Activated T-helper 1 cell treated with Interleukin-2 at 50 U/mL for 16 hours (primary cell): ENCODE data around the gene BRI3.

ENCODE experiments used
- DNase-seq: peaks from one replicate; pipeline ENCODE4 v3.0.0-alpha.2; 2020; ENCODE audit warnings: low read depth

Gene BRI3

GRCh38 chr7:98252425-98253054, 28.9 kb upstream of the BRI3 start:
- no peak for DNase-seq

GRCh38 chr7:98254516-98254915, 27.0 kb upstream of the BRI3 start:
- no peak for DNase-seq

- no peak for DNase-seq
Observed at GRCh38 chr7:98254951-98255610, 26.4 kb upstream of the BRI3 start.

GRCh38 chr7:98256431-98256830, 25.1 kb upstream of the BRI3 start:
- DNase-seq = no peak

- DNase-seq = no peak
Observed at GRCh38 chr7:98257701-98258100, 23.8 kb upstream of the BRI3 start.

- no peak for DNase-seq
Observed at GRCh38 chr7:98265841-98266271, 15.6 kb upstream of the BRI3 start.

- DNase-seq = no peak
Observed at GRCh38 chr7:98266840-98267239, 14.6 kb upstream of the BRI3 start.

GRCh38 chr7:98267303-98267702, 14.2 kb upstream of the BRI3 start:
- no peak for DNase-seq

GRCh38 chr7:98276241-98276761, 5.2 kb upstream of the BRI3 start:
- no peak for DNase-seq

- no peak for DNase-seq
Observed at GRCh38 chr7:98278408-98278807, 3.1 kb upstream of the BRI3 start.

- DNase-seq = no peak
Observed at GRCh38 chr7:98278936-98279335, 2.5 kb upstream of the BRI3 start.

GRCh38 chr7:98280296-98280695, 1.2 kb upstream of the BRI3 start:
- no peak for DNase-seq

GRCh38 chr7:98281757-98282606, 496 bp downstream of the BRI3 start:
- DNase-seq = no peak

GRCh38 chr7:98282703-98283102, 1.2 kb downstream of the BRI3 start:
- DNase-seq = no peak

- DNase-seq = no peak
Observed at GRCh38 chr7:98283127-98283886, 1.8 kb downstream of the BRI3 start.

GRCh38 chr7:98283887-98284222, 2.4 kb downstream of the BRI3 start:
- no peak for DNase-seq

- no peak for DNase-seq
Observed at GRCh38 chr7:98284335-98285036, 3.0 kb downstream of the BRI3 start.

- DNase-seq = no peak
Observed at GRCh38 chr7:98285157-98286092, 3.9 kb downstream of the BRI3 start.

GRCh38 chr7:98286093-98286539, 4.6 kb downstream of the BRI3 start:
- no peak for DNase-seq
